GM13977 (cell line): ENCODE measurements around the gene PLCB1.
"Not testable (repeated sequence)": the region's sequence is repeated elsewhere in the genome, so short reads cannot be mapped to it uniquely, and the experiment has no call there.

ENCODE experiments used
- DNase-seq: peaks from one replicate; pipeline ENCODE4 v3.0.0; 2012; ENCODE audit warnings: low spot score
- in situ Hi-C: fragments of 300-500 bp; cut with MboI; formaldehyde crosslinking; loops from one replicate; pipeline ENCODE4 v1.12.0; 2022; ENCODE audit warnings: low sequenced_read_pairs, low pct_unique_long_range_greater_than_20kb, mixed read lengths, inconsistent platforms; ENCODE audit not compliant: unreplicated experiment
- TF ChIP-seq, protein P1 (sequence below): IDR thresholded peaks from 2 replicates; pipeline ENCODE4 v1.5.1; 2012; ENCODE audit warnings: mild to moderate bottlenecking, control low read depth; ENCODE audit not compliant: insufficient read depth; ENCODE audit errors: extremely low read depth, missing control alignments

PLCB1 gene

DNA sequence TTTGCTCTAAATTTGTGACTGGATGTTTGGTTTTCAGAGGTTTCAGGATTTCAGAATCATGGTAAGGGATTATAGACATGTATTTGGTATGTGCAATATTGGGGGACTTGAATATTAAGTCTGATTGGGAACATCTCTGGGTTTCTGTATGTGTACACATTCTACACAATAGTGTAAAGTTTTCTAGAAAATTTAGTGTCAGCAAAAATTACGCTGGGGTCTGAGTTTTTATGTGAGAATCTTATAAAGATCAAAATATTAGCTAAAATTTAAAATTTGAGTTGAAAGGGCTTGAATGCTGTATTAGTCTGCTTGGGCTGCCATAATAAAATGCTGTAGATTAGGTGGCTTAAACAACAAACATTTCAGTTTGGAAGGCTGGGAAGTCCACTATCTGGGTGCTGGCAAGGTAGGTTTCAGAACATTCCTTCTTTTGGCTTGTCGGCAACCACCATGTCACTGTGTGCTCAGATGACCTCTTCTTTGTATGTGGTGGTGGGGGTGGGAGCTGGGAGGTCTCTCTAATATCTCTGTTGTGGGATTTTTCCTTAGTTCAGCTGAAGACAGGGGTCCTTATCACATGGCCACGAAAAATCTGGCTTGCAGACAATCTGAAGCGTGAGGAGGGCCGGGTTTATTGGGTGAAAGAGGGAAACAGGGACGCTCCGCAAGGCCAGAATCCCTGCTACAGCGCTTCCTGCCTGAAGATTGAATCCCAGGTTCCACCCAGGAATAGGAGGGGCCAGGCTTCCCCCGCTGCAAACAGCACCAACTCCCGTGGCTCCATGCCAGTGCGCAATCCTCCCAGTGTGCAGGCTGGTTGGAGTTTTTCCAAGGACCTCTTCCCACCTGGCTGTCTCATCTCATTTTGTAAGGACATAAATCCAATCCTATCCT, 299.7 kb downstream of the PLCB1 start:
- DNase-seq: no peak
- in situ Hi-C loops: no loop called here
- TF ChIP-seq, protein P1, sequence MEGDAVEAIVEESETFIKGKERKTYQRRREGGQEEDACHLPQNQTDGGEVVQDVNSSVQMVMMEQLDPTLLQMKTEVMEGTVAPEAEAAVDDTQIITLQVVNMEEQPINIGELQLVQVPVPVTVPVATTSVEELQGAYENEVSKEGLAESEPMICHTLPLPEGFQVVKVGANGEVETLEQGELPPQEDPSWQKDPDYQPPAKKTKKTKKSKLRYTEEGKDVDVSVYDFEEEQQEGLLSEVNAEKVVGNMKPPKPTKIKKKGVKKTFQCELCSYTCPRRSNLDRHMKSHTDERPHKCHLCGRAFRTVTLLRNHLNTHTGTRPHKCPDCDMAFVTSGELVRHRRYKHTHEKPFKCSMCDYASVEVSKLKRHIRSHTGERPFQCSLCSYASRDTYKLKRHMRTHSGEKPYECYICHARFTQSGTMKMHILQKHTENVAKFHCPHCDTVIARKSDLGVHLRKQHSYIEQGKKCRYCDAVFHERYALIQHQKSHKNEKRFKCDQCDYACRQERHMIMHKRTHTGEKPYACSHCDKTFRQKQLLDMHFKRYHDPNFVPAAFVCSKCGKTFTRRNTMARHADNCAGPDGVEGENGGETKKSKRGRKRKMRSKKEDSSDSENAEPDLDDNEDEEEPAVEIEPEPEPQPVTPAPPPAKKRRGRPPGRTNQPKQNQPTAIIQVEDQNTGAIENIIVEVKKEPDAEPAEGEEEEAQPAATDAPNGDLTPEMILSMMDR: no peak

DNA sequence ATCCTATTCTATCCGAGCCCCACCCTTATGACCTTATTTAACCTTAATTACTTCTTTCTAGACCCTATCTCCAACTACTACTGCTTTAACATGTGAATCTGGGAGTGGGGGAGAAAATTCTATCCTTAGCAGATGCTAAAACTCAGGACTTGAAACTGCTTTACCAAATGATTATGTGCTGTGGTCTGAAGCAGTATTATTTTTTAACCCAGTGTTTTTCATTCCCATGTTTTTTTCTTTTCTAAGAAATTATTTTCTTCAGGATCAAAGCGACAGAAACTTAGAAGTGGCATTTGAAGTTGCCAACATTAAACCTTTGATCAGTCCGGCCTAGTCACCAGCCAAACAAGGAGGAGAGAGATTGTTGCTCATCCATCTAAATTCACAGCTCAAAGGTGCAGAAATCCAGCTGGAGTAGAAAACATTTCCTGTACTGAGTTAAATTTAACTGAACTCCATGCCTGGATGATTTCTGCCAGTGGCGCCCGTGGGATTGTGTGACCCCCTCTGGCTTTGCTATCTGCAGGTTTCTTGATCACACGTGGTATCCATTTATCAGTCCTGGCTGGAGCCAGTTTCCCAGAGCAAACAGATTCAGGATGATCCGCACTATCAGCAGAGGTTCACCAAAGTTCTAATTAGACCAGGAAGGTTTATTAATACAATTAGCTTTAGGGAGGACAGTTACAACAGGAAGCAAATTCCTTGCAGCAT, 300.5 kb downstream of the PLCB1 start:
- no peak for DNase-seq
- in situ Hi-C loops: no loop called here

DNA sequence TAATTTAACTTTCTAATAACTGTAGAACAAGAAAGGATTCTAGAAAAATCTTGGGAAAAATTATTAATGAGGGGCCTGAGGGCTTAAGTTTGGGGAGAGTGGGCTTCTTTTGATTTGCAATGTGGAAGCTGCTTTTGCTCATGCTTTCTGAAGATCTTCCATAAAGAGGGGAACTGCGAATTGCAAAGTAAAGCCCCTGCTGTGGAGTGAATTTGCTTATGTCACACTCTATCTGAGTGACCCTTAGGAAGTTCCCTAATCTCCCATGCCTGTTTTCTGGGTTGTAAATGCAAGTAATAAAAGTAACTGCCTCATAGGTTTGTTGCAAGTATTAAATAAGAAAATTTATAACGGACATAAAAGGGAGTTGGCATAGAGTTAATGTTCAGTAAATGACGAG, 301.2 kb downstream of the PLCB1 start:
- no peak for DNase-seq
- TF ChIP-seq, protein P1: no peak
- in situ Hi-C loops: no loop called here

More for the DNA sequence above, 300.5 kb downstream of the PLCB1 start:
- TF ChIP-seq, protein P1: no peak

- no peak for DNase-seq
These were observed 302.3 kb downstream of the PLCB1 start for GRCh38 chr20:8434326-8434876.

GRCh38 chr20:8435285-8436035, 303.4 kb downstream of the PLCB1 start:
- TF ChIP-seq, protein P1: no peak
- DNase-seq: no peak
- in situ Hi-C loops: no loop called here

More at GRCh38 chr20:8434326-8434876, 302.3 kb downstream of the PLCB1 start:
- in situ Hi-C loops: no loop called here
- TF ChIP-seq, protein P1: no peak

DNA sequence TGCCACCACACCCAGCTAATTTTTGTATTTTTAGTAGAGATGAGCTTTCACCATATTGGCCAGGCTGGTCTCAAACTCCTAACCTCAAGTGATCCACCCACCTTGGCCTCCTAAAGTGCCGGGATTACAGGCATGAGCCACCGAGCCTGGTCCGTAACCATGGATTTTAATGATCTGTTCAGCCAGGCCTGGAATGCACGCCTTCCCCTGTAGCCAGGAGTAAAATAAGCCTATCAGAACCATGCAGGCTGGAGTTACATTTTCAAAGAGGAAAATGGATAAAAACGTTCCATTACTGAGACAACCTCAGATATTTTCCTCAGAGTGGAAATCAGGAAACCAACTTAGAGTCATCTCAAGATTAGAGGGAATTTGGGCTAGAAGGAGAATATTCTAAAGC, 304.9 kb downstream of the PLCB1 start:
- in situ Hi-C loops: not testable (repeated sequence)

More for the DNA sequence above, 304.9 kb downstream of the PLCB1 start:
- not testable (repeated sequence) for DNase-seq
